Glomerular visceral epithelial cell (primary cell): Measurements from ENCODE around the gene TMEM250.

Experiments
- DNase-seq: peaks from one replicate; pipeline ENCODE4 v3.0.0-alpha.2; 2016; ENCODE audit errors: extremely low spot score

Gene TMEM250

GRCh38 chr9:136082496-136083361 lies 35.9 kb downstream of the TMEM250 start:
- no peak for DNase-seq

- no peak for DNase-seq
Measured at GRCh38 chr9:136081826-136082495, 36.7 kb downstream of the TMEM250 start.

GRCh38 chr9:136081113-136081825 lies 37.4 kb downstream of the TMEM250 start:
- DNase-seq = no peak

GRCh38 chr9:136080716-136081112 lies 38.0 kb downstream of the TMEM250 start:
- no peak for DNase-seq

- peak; percentile 23 for DNase-seq
Measured at GRCh38 chr9:136079916-136080246, 38.8 kb downstream of the TMEM250 start.

GRCh38 chr9:136079211-136079915 lies 39.3 kb downstream of the TMEM250 start:
- DNase-seq = no peak

- no peak for DNase-seq
Measured at GRCh38 chr9:136078498-136079011, 40.1 kb downstream of the TMEM250 start.

- no peak for DNase-seq
Measured at GRCh38 chr9:136078024-136078423, 40.7 kb downstream of the TMEM250 start.

- no peak for DNase-seq
Measured at GRCh38 chr9:136077491-136077890, 41.2 kb downstream of the TMEM250 start.

GRCh38 chr9:136075881-136076678 lies 42.6 kb downstream of the TMEM250 start:
- DNase-seq = no peak

GRCh38 chr9:136075134-136075841 lies 43.4 kb downstream of the TMEM250 start:
- DNase-seq = no peak

GRCh38 chr9:136074706-136075105 lies 44.0 kb downstream of the TMEM250 start:
- DNase-seq = no peak
